Dendritic cell treated with granulocyte-macrophage colony-stimulating factor and Interleukin-4, amounts not matched to agents 40 ng/mL and 50 ng/mL, for 4 days (primary cell): ENCODE results near the gene NDUFV1.
"Not testable (repeated sequence)": the region's sequence is repeated elsewhere in the genome, so short reads cannot be mapped to it uniquely, and the experiment has no call there.

ENCODE experiments used
- H3K27ac Mint-ChIP-seq: one replicate; pipeline ENCODE4 v1.8.0; 2022; ENCODE audit warnings: mild to moderate bottlenecking, mixed read lengths
- H3K27me3 Mint-ChIP-seq: one replicate; pipeline ENCODE4 v1.8.0; 2022; ENCODE audit warnings: mild to moderate bottlenecking, mixed read lengths
- H3K36me3 Mint-ChIP-seq: one replicate; pipeline ENCODE4 v1.8.0; 2022; ENCODE audit warnings: low read depth, mixed read lengths
- H3K4me1 Mint-ChIP-seq: one replicate; pipeline ENCODE4 v1.8.0; 2022; ENCODE audit warnings: low read depth, mixed read lengths
- H3K4me3 Mint-ChIP-seq: one replicate; pipeline ENCODE4 v1.8.0; 2022; ENCODE audit warnings: mild to moderate bottlenecking, moderate library complexity, mixed read lengths
- H3K9me3 Mint-ChIP-seq: one replicate; pipeline ENCODE4 v1.8.0; 2022; ENCODE audit warnings: mixed read lengths
- intact Hi-C: fragments of 100-400 bp; cut with micrococcal nuclease; formaldehyde crosslinking; loops from one replicate; pipeline ENCODE4 v1.15.0; 2022

Gene NDUFV1

GRCh38 chr11:67648796-67649613 lies 42.3 kb downstream of the NDUFV1 start:
- peaks cover 48% of the 10 kb centered on the region for H3K4me1 Mint-ChIP-seq
- intact Hi-C loops: loop anchor here (10.0 kb wide), 1 partner anchor 56 kb away; no protein-coding TSS in a partner anchor

GRCh38 chr11:67649634-67650510 lies 43.1 kb downstream of the NDUFV1 start:
- Mint-ChIP-seq H3K4me3 (peak overlapping the region; percentile 78), H3K4me1 (peaks cover 48% of the 10 kb centered on the region), H3K27me3 (peaks cover 47% of the 10 kb centered on the region), H3K9me3 (no peaks in the 10 kb centered on the region), H3K36me3 (no peaks in the 10 kb centered on the region), H3K27ac (peak overlapping the region; percentile 65)
- intact Hi-C loops: loop anchor here (10.0 kb wide), 1 partner anchor 55 kb away; no protein-coding TSS in a partner anchor

More at GRCh38 chr11:67648796-67649613, 42.3 kb downstream of the NDUFV1 start:
- no peak overlapping the region for H3K27ac Mint-ChIP-seq
- peaks cover 4% of the 10 kb centered on the region for H3K9me3 Mint-ChIP-seq
- peaks cover 47% of the 10 kb centered on the region for H3K27me3 Mint-ChIP-seq
- no peak overlapping the region for H3K4me3 Mint-ChIP-seq
- H3K36me3 Mint-ChIP-seq: no peaks in the 10 kb centered on the region

- no peaks in the 10 kb centered on the region for H3K36me3 Mint-ChIP-seq
- intact Hi-C loops: no loop called here
- H3K27ac Mint-ChIP-seq: no peak overlapping the region
Measured at GRCh38 chr11:67651976-67652781, 45.4 kb downstream of the NDUFV1 start.

GRCh38 chr11:67652965-67653845 lies 46.5 kb downstream of the NDUFV1 start:
- Mint-ChIP-seq H3K4me1 (peaks cover 27% of the 10 kb centered on the region), H3K36me3 (no peaks in the 10 kb centered on the region), H3K27me3 (peaks cover 26% of the 10 kb centered on the region), H3K27ac (no peak overlapping the region), H3K4me3 (no peak overlapping the region), H3K9me3 (no peaks in the 10 kb centered on the region)
- intact Hi-C loops: no loop called here

More at GRCh38 chr11:67651976-67652781, 45.4 kb downstream of the NDUFV1 start:
- H3K4me3 Mint-ChIP-seq: no peak overlapping the region
- peaks cover 37% of the 10 kb centered on the region for H3K4me1 Mint-ChIP-seq
- H3K9me3 Mint-ChIP-seq: no peaks in the 10 kb centered on the region
- H3K27me3 Mint-ChIP-seq: peaks cover 34% of the 10 kb centered on the region

GRCh38 chr11:67654225-67654624 lies 47.5 kb downstream of the NDUFV1 start:
- peaks cover 17% of the 10 kb centered on the region for H3K4me1 Mint-ChIP-seq
- no peak overlapping the region for H3K4me3 Mint-ChIP-seq
- peaks cover 17% of the 10 kb centered on the region for H3K27me3 Mint-ChIP-seq
- H3K9me3 Mint-ChIP-seq: no peaks in the 10 kb centered on the region
- no peak overlapping the region for H3K27ac Mint-ChIP-seq
- intact Hi-C loops: no loop called here
- H3K36me3 Mint-ChIP-seq: no peaks in the 10 kb centered on the region

- H3K27ac Mint-ChIP-seq: no peak overlapping the region
- H3K36me3 Mint-ChIP-seq: no peaks in the 10 kb centered on the region
- H3K9me3 Mint-ChIP-seq: no peaks in the 10 kb centered on the region
- intact Hi-C loops: no loop called here
- no peaks in the 10 kb centered on the region for H3K4me1 Mint-ChIP-seq
- H3K4me3 Mint-ChIP-seq: no peak overlapping the region
- H3K27me3 Mint-ChIP-seq: peaks cover 11% of the 10 kb centered on the region
Measured at GRCh38 chr11:67656278-67656922, 49.7 kb downstream of the NDUFV1 start.

GRCh38 chr11:67657300-67657699 lies 50.6 kb downstream of the NDUFV1 start:
- peaks cover 8% of the 10 kb centered on the region for H3K27me3 Mint-ChIP-seq
- H3K9me3 Mint-ChIP-seq: no peaks in the 10 kb centered on the region
- intact Hi-C loops: no loop called here
- no peak overlapping the region for H3K27ac Mint-ChIP-seq
- no peak overlapping the region for H3K4me3 Mint-ChIP-seq
- no peaks in the 10 kb centered on the region for H3K36me3 Mint-ChIP-seq
- H3K4me1 Mint-ChIP-seq: no peaks in the 10 kb centered on the region

GRCh38 chr11:67659651-67660165 lies 53.0 kb downstream of the NDUFV1 start:
- intact Hi-C loops: loop anchor here (1.0 to 2.0 kb wide), 2 partner anchors 30 to 87 kb away; partner anchors contain the start of gene NUDT8
- not testable (repeated sequence) for H3K27me3 Mint-ChIP-seq, H3K27ac Mint-ChIP-seq, H3K9me3 Mint-ChIP-seq, H3K4me1 Mint-ChIP-seq, H3K4me3 Mint-ChIP-seq, H3K36me3 Mint-ChIP-seq

- H3K9me3 Mint-ChIP-seq, H3K27me3 Mint-ChIP-seq, intact Hi-C loops, H3K27ac Mint-ChIP-seq, H3K4me1 Mint-ChIP-seq, H3K4me3 Mint-ChIP-seq, H3K36me3 Mint-ChIP-seq: not testable (repeated sequence)
Measured at GRCh38 chr11:67660752-67661151, 54.0 kb downstream of the NDUFV1 start.
